ENCODE results near the gene SORCS2.

Gene SORCS2

GRCh38 chr4:7727749-7728148 is 535.4 kb downstream of the SORCS2 start:
- in situ Hi-C loops (cut with MboI; ENCODE audit: low sequenced_read_pairs) = no loop called here

GRCh38 chr4:7731437-7731836 is 539.1 kb downstream of the SORCS2 start:
- in situ Hi-C loops (cut with MboI; ENCODE audit: low sequenced_read_pairs) = no loop called here

- in situ Hi-C loops (cut with MboI; ENCODE audit: low sequenced_read_pairs) = no loop called here
Observed at GRCh38 chr4:7732263-7732662, 539.9 kb downstream of the SORCS2 start.

- in situ Hi-C loops (cut with MboI; ENCODE audit: low sequenced_read_pairs) = no loop called here
Observed at GRCh38 chr4:7733201-7733600, 540.9 kb downstream of the SORCS2 start.

- in situ Hi-C loops (cut with MboI; ENCODE audit: low sequenced_read_pairs) = no loop called here
Observed at GRCh38 chr4:7733801-7734650, 541.7 kb downstream of the SORCS2 start.

GRCh38 chr4:7734651-7735260 is 542.4 kb downstream of the SORCS2 start:
- in situ Hi-C loops (cut with MboI; ENCODE audit: low sequenced_read_pairs) = no loop called here

GRCh38 chr4:7735395-7735794 is 543.1 kb downstream of the SORCS2 start:
- in situ Hi-C loops (cut with MboI; ENCODE audit: low sequenced_read_pairs) = no loop called here

GRCh38 chr4:7735961-7736360 is 543.6 kb downstream of the SORCS2 start:
- in situ Hi-C loops (cut with MboI; ENCODE audit: low sequenced_read_pairs) = no loop called here

- in situ Hi-C loops (cut with MboI; ENCODE audit: low sequenced_read_pairs) = no loop called here
Observed at GRCh38 chr4:7736436-7737267, 544.3 kb downstream of the SORCS2 start.

- in situ Hi-C loops (cut with MboI; ENCODE audit: low sequenced_read_pairs) = no loop called here
Observed at GRCh38 chr4:7737268-7737645, 544.9 kb downstream of the SORCS2 start.

- in situ Hi-C loops (cut with MboI; ENCODE audit: low sequenced_read_pairs) = no loop called here
Observed at GRCh38 chr4:7737752-7738457, 545.6 kb downstream of the SORCS2 start.

- in situ Hi-C loops (cut with MboI; ENCODE audit: low sequenced_read_pairs) = no loop called here
Observed at GRCh38 chr4:7738458-7739076, 546.2 kb downstream of the SORCS2 start.

- in situ Hi-C loops (cut with MboI; ENCODE audit: low sequenced_read_pairs) = no loop called here
Observed at GRCh38 chr4:7739077-7739917, 547.0 kb downstream of the SORCS2 start.

- in situ Hi-C loops (cut with MboI; ENCODE audit: low sequenced_read_pairs) = no loop called here
Observed at GRCh38 chr4:7739918-7740865, 547.9 kb downstream of the SORCS2 start.

GRCh38 chr4:7740866-7741525 is 548.7 kb downstream of the SORCS2 start:
- in situ Hi-C loops (cut with MboI; ENCODE audit: low sequenced_read_pairs) = no loop called here

- in situ Hi-C loops (cut with MboI; ENCODE audit: low sequenced_read_pairs) = no loop called here
Observed at GRCh38 chr4:7741946-7742806, 549.8 kb downstream of the SORCS2 start.

- in situ Hi-C loops (cut with MboI; ENCODE audit: low sequenced_read_pairs) = no loop called here
Observed at GRCh38 chr4:7742807-7743280, 550.5 kb downstream of the SORCS2 start.
